Measurements from ENCODE around the gene IFT122. TPM values are rescaled to one million over a fixed set of nuclear protein-coding genes. Genes with fewer than 3 reads are reported as not detected.

The IFT122 gene
- total and polyA plus RNA-seq, 12 donors: 9.7 to 29.1 (median 16.8) TPM

DNA sequence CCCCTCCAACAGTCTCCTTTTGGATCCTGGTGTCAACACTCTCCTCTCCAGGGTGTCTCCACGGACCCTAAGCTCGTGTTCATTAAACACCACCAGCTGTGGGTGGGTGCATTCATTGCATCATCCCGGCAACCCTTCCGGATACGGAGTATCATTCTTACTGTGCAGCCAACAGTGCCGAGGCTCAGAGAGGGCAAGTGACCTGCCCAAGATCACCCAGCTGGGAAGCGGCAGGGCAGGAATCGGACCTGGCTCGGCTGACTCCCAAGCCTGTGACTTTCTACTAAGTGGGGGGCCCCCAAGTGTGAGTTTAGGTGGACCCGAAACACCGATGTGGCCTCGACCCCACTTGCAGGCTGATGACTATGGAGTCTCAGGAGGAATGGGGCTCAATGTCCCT lies 123.3 kb downstream of the IFT122 start:
- 90% methylated on average over 12 of the region's 12 CpGs for WGBS, 2 donors
- no peak overlapping the region for H3K4me3 ChIP-seq
- ATAC-seq (no peak), DNase-seq (no peak)
- H3K27me3 ChIP-seq: no peaks in the 10 kb centered on the region
- peak overlapping the region in 8 of 10 donors; percentile 4 to 86 (median 60) for H3K27ac ChIP-seq
- TF ChIP-seq, protein P1, sequence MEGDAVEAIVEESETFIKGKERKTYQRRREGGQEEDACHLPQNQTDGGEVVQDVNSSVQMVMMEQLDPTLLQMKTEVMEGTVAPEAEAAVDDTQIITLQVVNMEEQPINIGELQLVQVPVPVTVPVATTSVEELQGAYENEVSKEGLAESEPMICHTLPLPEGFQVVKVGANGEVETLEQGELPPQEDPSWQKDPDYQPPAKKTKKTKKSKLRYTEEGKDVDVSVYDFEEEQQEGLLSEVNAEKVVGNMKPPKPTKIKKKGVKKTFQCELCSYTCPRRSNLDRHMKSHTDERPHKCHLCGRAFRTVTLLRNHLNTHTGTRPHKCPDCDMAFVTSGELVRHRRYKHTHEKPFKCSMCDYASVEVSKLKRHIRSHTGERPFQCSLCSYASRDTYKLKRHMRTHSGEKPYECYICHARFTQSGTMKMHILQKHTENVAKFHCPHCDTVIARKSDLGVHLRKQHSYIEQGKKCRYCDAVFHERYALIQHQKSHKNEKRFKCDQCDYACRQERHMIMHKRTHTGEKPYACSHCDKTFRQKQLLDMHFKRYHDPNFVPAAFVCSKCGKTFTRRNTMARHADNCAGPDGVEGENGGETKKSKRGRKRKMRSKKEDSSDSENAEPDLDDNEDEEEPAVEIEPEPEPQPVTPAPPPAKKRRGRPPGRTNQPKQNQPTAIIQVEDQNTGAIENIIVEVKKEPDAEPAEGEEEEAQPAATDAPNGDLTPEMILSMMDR (IDR thresholded peaks at IDR 0.05): no peak
- H3K9me3 ChIP-seq: no peaks in the 10 kb centered on the region
- peaks cover 0 to 100% (median 30%) of the 10 kb centered on the region in 9 donors for H3K36me3 ChIP-seq
- intact Hi-C loops (cut with DNase I): loop anchor here in 3 of 10 donors (5.0 kb wide), 2 partner anchors 34 to 39 kb away; no protein-coding TSS in a partner anchor
- peaks cover 37 to 100% (median 84%) of the 10 kb centered on the region in 9 donors for H3K4me1 ChIP-seq

DNA sequence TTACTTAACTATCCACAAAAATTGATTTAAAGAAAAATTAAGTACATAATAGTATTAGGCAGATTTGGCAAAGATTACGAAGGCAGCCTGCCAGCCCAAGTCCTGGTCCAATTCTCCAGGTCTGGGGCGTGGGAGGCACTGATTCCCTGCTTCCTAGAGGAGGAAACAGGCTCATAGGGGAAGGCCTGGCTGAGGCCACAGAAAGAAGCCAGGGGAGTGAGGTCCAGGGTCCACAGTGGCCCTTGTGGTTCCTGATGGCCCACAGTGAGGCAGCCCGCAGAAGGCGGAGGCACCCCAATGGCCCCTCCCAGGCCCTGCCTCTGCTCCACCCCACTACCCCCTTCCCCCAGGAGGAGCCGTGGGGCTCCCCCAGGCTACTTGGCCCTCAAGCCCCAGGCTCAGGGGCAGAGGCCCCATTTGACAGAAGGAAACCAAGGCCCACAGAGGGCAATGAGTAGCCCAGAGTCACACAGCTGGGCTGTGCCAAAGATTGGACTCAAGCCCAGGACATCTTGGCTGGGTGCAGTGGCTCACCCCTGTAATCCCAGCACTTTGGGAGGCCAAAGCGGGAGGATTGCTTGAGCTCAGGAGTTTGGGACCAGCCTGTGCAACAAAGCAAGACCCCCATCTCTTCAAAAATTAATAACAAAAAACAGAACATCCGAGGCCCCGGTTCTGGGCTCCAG lies 124.0 kb downstream of the IFT122 start:
- intact Hi-C loops (cut with DNase I): loop anchor here in 3 of 10 donors (5.0 kb wide), 2 partner anchors 33 to 38 kb away; no protein-coding TSS in a partner anchor
- peak in 2 of 8 donors; percentile 5 to 22 for ATAC-seq
- TF ChIP-seq, protein P1 (IDR thresholded peaks at IDR 0.05): no peak
- DNase-seq: no peak
- H3K9me3 ChIP-seq: no peaks in the 10 kb centered on the region
- peaks cover 0 to 100% (median 30%) of the 10 kb centered on the region in 9 donors for H3K36me3 ChIP-seq
- no peaks in the 10 kb centered on the region for H3K27me3 ChIP-seq
- no peak overlapping the region for H3K4me3 ChIP-seq
- H3K27ac ChIP-seq: peak overlapping the region in 9 of 10 donors; percentile 43 to 86 (median 59)
- whole genome bisulfite sequencing, 2 donors: 69 to 76% methylated on average over 8 of the region's 8 CpGs
- H3K4me1 ChIP-seq: peaks cover 36 to 93% (median 77%) of the 10 kb centered on the region in 9 donors

DNA sequence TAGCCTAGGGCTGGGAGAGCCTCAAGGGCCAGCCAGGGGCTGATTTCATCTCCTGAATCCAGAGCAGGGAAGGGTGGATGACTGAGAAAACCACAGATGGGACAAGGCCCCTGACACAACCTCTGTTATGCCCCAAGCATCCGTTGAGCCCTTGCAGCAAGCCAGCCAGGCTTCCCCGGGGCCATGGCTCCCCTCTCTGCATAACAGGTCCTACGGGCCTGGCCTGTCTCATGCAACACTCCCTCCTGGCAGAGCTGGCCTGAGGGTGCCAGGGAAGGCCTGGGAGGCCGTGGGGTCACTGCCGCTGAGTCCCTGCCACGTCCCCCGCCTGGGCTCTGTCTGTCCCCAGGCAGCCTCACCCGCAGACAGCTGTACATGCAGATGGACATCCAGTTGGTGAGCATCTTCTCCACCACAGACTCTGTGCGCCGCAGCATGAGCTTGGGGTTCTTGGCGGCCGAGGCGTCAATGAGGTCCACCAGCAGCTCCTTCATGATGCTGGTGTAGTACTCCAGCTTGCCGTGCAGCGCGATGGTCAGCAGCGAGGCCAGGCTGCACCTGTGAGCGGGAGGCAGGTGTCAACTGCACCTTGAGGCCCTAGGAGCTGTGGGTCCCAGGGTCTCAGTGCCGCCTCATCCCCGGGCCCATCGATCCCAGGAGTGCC lies 125.1 kb downstream of the IFT122 start:
- no peak overlapping the region for H3K4me3 ChIP-seq
- no peaks in the 10 kb centered on the region for H3K9me3 ChIP-seq
- TF ChIP-seq, protein P1 (IDR thresholded peaks at IDR 0.05): no peak
- peaks cover 33 to 82% (median 66%) of the 10 kb centered on the region in 9 donors for H3K4me1 ChIP-seq
- DNase-seq: peak in 1 of 2 donors; percentile 9
- WGBS, 2 donors: 92 to 94% methylated on average over 21 of the region's 21 CpGs
- H3K27ac ChIP-seq: peak overlapping the region in 9 of 10 donors; percentile 22 to 86 (median 52)
- intact Hi-C loops (cut with DNase I): loop anchor here in 3 of 10 donors (5.0 kb wide), 2 partner anchors 32 to 37 kb away; no protein-coding TSS in a partner anchor
- peaks cover 0 to 100% (median 26%) of the 10 kb centered on the region in 9 donors for H3K36me3 ChIP-seq
- H3K27me3 ChIP-seq: no peaks in the 10 kb centered on the region
- no peak for ATAC-seq

DNA sequence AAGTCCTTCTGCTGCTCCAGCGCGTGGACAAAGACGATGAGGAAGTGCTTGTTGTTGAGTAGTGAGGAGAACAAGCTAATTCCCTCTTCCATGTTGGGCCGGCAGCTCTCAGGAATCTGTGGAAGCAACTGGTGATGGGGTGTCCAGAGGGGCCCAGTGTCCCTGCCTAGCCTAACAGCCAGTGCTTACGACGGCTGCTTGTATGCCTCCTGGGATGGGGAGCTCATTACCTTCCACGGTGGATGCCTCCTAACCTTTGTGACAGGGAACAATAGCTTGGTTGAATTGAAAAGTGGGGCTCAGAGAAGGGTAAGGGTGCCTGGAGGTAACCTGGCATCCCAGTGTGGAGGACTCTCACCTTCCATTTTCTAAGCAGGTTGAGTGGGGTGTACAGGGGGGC lies 125.9 kb downstream of the IFT122 start:
- ATAC-seq (no peak), DNase-seq (no peak)
- Histone ChIP-seq H3K4me3 (no peak overlapping the region), H3K4me1 (peaks cover 25 to 74% (median 58%) of the 10 kb centered on the region in 9 donors), H3K27ac (peak overlapping the region in 5 of 10 donors; percentile 20 to 84 (median 23)), H3K27me3 (no peaks in the 10 kb centered on the region), H3K36me3 (peaks cover 0 to 100% (median 31%) of the 10 kb centered on the region in 9 donors), H3K9me3 (no peaks in the 10 kb centered on the region)
- WGBS, 2 donors: 89 to 93% methylated on average over 7 of the region's 7 CpGs
- TF ChIP-seq, protein P1 (IDR thresholded peaks at IDR 0.05): no peak
- intact Hi-C loops (cut with DNase I): no loop called here

Measured in heart right ventricle (tissue), 16 donors.